ENCODE measurements around the gene MRPS30.

Gene MRPS30

GRCh38 chr5:44769200-44769876 lies 39.4 kb upstream of the MRPS30 start (continued):
- no peak for TF ChIP-seq ZSCAN5A (tag by site-specific recombination; IDR thresholded peaks at IDR 0.05)
- TF ChIP-seq KLF9 (tag by site-specific recombination; IDR thresholded peaks at IDR 0.05; ENCODE audit: low read depth), result no peak
- TF ChIP-seq ZNF335 (tag by site-specific recombination; conservative IDR thresholded peaks at IDR 0.05), result no peak
- TF ChIP-seq, protein P1, sequence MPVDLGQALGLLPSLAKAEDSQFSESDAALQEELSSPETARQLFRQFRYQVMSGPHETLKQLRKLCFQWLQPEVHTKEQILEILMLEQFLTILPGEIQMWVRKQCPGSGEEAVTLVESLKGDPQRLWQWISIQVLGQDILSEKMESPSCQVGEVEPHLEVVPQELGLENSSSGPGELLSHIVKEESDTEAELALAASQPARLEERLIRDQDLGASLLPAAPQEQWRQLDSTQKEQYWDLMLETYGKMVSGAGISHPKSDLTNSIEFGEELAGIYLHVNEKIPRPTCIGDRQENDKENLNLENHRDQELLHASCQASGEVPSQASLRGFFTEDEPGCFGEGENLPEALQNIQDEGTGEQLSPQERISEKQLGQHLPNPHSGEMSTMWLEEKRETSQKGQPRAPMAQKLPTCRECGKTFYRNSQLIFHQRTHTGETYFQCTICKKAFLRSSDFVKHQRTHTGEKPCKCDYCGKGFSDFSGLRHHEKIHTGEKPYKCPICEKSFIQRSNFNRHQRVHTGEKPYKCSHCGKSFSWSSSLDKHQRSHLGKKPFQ (tag by site-specific recombination; IDR thresholded peaks at IDR 0.05), result no peak
- no peak for TF ChIP-seq GLIS1 (tag by site-specific recombination; IDR thresholded peaks at IDR 0.05)
- no peak for TF ChIP-seq ZNF274 (IDR thresholded peaks at IDR 0.05; ENCODE audit: low read length)
- no peak for TF ChIP-seq ZNF274 (tag by site-specific recombination; IDR thresholded peaks at IDR 0.05; ENCODE audit: borderline replicate concordance)
- TF ChIP-seq ZNF221 (tag by site-specific recombination; IDR thresholded peaks at IDR 0.05; ENCODE audit: borderline replicate concordance), result no peak
- TF ChIP-seq PRDM4 (tag by site-specific recombination; IDR thresholded peaks at IDR 0.05), result no peak
- TF ChIP-seq ZNF792 (tag by site-specific recombination; IDR thresholded peaks at IDR 0.05), result no peak

DNA sequence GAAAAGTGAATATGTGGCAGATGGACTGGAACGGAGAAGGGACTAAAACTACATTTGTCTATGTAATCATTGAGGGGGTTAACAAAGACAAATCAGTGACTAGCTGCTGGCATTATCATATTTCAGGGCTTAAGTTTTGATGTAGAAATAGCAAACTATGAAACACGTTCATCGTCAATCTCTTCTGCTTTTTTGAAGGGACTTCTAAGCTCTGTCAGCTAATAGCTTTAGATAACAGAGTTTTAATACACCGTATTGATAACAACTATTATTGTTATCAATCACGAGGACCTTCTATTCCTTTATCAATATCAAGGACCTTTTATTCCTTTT lies 38.9 kb upstream of the MRPS30 start:
- TF ChIP-seq ZNF239 (tag by site-specific recombination; IDR thresholded peaks at IDR 0.05) (no peak), ZBTB48 (tag by site-specific recombination; IDR thresholded peaks at IDR 0.05) (no peak), PATZ1 (tag by site-specific recombination; IDR thresholded peaks at IDR 0.05) (no peak), ZNF561 (tag by site-specific recombination; IDR thresholded peaks at IDR 0.05; ENCODE audit: borderline replicate concordance) (no peak), ZFP37 (tag by site-specific recombination; IDR thresholded peaks at IDR 0.05) (no peak), ZNF692 (tag by site-specific recombination; IDR thresholded peaks at IDR 0.05) (no peak), KLF10 (tag by site-specific recombination; IDR thresholded peaks at IDR 0.05) (no peak), ZNF785 (tag by site-specific recombination; IDR thresholded peaks at IDR 0.05) (no peak), ZNF10 (tag by site-specific recombination; IDR thresholded peaks at IDR 0.05) (no peak), ZNF221 (tag by site-specific recombination; IDR thresholded peaks at IDR 0.05; ENCODE audit: borderline replicate concordance) (no peak), ZNF211 (tag by site-specific recombination; IDR thresholded peaks at IDR 0.05; ENCODE audit: low read depth) (no peak), ZNF350 (tag by site-specific recombination; IDR thresholded peaks at IDR 0.05) (no peak), ZNF175 (tag by site-specific recombination; IDR thresholded peaks at IDR 0.05) (no peak)
- TF ChIP-seq, protein P2, sequence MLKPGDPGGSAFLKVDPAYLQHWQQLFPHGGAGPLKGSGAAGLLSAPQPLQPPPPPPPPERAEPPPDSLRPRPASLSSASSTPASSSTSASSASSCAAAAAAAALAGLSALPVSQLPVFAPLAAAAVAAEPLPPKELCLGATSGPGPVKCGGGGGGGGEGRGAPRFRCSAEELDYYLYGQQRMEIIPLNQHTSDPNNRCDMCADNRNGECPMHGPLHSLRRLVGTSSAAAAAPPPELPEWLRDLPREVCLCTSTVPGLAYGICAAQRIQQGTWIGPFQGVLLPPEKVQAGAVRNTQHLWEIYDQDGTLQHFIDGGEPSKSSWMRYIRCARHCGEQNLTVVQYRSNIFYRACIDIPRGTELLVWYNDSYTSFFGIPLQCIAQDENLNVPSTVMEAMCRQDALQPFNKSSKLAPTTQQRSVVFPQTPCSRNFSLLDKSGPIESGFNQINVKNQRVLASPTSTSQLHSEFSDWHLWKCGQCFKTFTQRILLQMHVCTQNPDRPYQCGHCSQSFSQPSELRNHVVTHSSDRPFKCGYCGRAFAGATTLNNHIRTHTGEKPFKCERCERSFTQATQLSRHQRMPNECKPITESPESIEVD (tag by site-specific recombination; IDR thresholded peaks at IDR 0.05), result no peak
- POLR2A ChIA-PET, result no interaction called here
- Histone ChIP-seq H3K4me3 (ENCODE audit: low read depth, low read length) (no peak overlapping the region), H3K4me1 (ENCODE audit: control insufficient read depth, insufficient read depth, low read length) (no peaks in the 10 kb centered on the region), H3K36me3 (ENCODE audit: control insufficient read depth in 2 of 2, insufficient read depth in 1 of 2, low read length in 2 of 2) (no peaks in the 10 kb centered on the region), H3K27ac (ENCODE audit: extremely low read depth, low read depth, low read length) (no peak overlapping the region), H3K9me3 (ENCODE audit: control insufficient read depth, insufficient read depth, low read depth, low read length) (no peaks in the 10 kb centered on the region)
- CTCF ChIA-PET, result interaction anchor here (0.6 kb wide), 1 partner anchor 914 kb away, joined by 3 read pairs; no protein-coding TSS in a partner anchor
